Smooth muscle cell (in vitro differentiated cells): Measurements from ENCODE around the gene PRR35. TPM values are rescaled to one million over a fixed set of nuclear protein-coding genes. Genes with fewer than 3 reads are reported as not detected.

Source experiments
- DNase-seq: peaks from one replicate; lab custom pipeline; 2025; ENCODE audit not compliant: unreplicated experiment; lab: John Stamatoyannopoulos, UW
- H2AFZ ChIP-seq: fragments of 200-600 bp; sonication (generic); 2 replicates; pipeline ENCODE4 v1.6.0; 2016; ENCODE audit warnings: antibody characterized with exemption, low read depth, mild to moderate bottlenecking
- H3F3A ChIP-seq: fragments of 200-600 bp; sonication (generic); 2 replicates; pipeline ENCODE4 v1.6.0; 2017; ENCODE audit warnings: antibody characterized with exemption, low read depth
- H3K27ac ChIP-seq: fragments of 200-600 bp; sonication (generic); 2 replicates; pipeline ENCODE4 v1.5.1; 2016; ENCODE audit warnings: low read depth, mild to moderate bottlenecking
- H3K27me3 ChIP-seq: fragments of 200-600 bp; sonication (generic); 2 replicates; pipeline ENCODE4 v1.6.1; 2016; ENCODE audit warnings: low read depth, mild to moderate bottlenecking
- H3K36me3 ChIP-seq: fragments of 200-600 bp; sonication (generic); 2 replicates; pipeline ENCODE4 v1.5.1; 2016; ENCODE audit warnings: low read depth
- H3K4me1 ChIP-seq: fragments of 200-600 bp; sonication (generic); 2 replicates; pipeline ENCODE4 v1.5.1; 2016; ENCODE audit warnings: low read depth
- H3K4me2 ChIP-seq: fragments of 200-600 bp; sonication (generic); 2 replicates; pipeline ENCODE4 v1.6.0; 2016; ENCODE audit warnings: mild to moderate bottlenecking
- H3K4me3 ChIP-seq: fragments of 200-600 bp; sonication (generic); 2 replicates; pipeline ENCODE4 v1.5.1; 2016; ENCODE audit warnings: mild to moderate bottlenecking
- H3K79me2 ChIP-seq: fragments of 200-600 bp; sonication (generic); 2 replicates; pipeline ENCODE4 v1.6.0; 2016; ENCODE audit warnings: low read depth, mild to moderate bottlenecking
- H3K9ac ChIP-seq: fragments of 200-600 bp; sonication (generic); 2 replicates; pipeline ENCODE4 v1.6.0; 2016; ENCODE audit warnings: low read depth
- H3K9me3 ChIP-seq: fragments of 200-600 bp; sonication (generic); replicated peaks from 2 replicates; pipeline ENCODE4 v1.5.1; 2016; ENCODE audit warnings: low read depth
- H4K20me1 ChIP-seq: fragments of 200-600 bp; sonication (generic); 2 replicates; pipeline ENCODE4 v1.6.0; 2016; ENCODE audit warnings: low read depth
- CTCF ChIP-seq: fragments of 200-600 bp; sonication (generic); IDR thresholded peaks from 2 replicates; pipeline ENCODE4 v1.5.1; 2017; ENCODE audit warnings: borderline replicate concordance, mild to moderate bottlenecking, antibody characterized with exemption; ENCODE audit not compliant: insufficient read depth, poor library complexity, severe bottlenecking
- WGBS: methylation state at CpG from one replicate; pipeline ENCODE4 v1.1.7; 2016; ENCODE audit warnings: low lambda C conversion rate; 5-methylcytosine and 5-hydroxymethylcytosine counted together
- polyA plus RNA-seq: library from polyadenylated mRNA; unstranded; fragments of >200 nt; fragmentation: Nextera tagmentation; extraction: Ambion mirVana; gene quantifications from 2 replicates; pipeline ENCODE4 v1.2.1, GENCODE V29; 2016
- total RNA-seq: library from RNA; depleted of rRNA; stranded (reverse); fragments of >200 nt; gene quantifications from 2 replicates; pipeline ENCODE4 v1.2.3, GENCODE V29; 2014

Gene PRR35
- total and polyA plus RNA-seq, 2 experiments from 2014 or later, result not detected

GRCh38 chr16:534135-534534, 26.1 kb upstream of the PRR35 start:
- DNase-seq, result no peak
- Histone ChIP-seq H4K20me1 (peaks cover 97% of the 10 kb centered on the region), H3K36me3 (no peaks in the 10 kb centered on the region), H3K27ac (no peak overlapping the region), H2AFZ (no peak overlapping the region), H3K79me2 (peaks cover 79% of the 10 kb centered on the region), H3K9me3 (no peaks in the 10 kb centered on the region), H3K9ac (no peak overlapping the region), H3K4me1 (peaks cover 6% of the 10 kb centered on the region), H3K27me3 (no peaks in the 10 kb centered on the region), H3K4me2 (no peak overlapping the region), H3F3A (no peaks in the 10 kb centered on the region), H3K4me3 (no peak overlapping the region)
- WGBS, result 94% methylated on average over 11 of the region's 21 CpGs
- no peak for TF ChIP-seq CTCF

GRCh38 chr16:534856-535445, 25.2 kb upstream of the PRR35 start:
- Histone ChIP-seq H3K79me2 (peaks cover 79% of the 10 kb centered on the region), H3K4me3 (no peak overlapping the region), H3F3A (no peaks in the 10 kb centered on the region), H4K20me1 (peaks cover 97% of the 10 kb centered on the region), H3K4me1 (no peaks in the 10 kb centered on the region), H3K36me3 (no peaks in the 10 kb centered on the region), H3K9me3 (no peaks in the 10 kb centered on the region), H3K27me3 (no peaks in the 10 kb centered on the region), H3K27ac (no peak overlapping the region), H3K9ac (no peak overlapping the region), H2AFZ (no peak overlapping the region), H3K4me2 (no peak overlapping the region)
- no peak for TF ChIP-seq CTCF
- DNase-seq, result no peak
- 91% methylated on average over 16 of the region's 27 CpGs for WGBS

- H3K9ac ChIP-seq, result no peak overlapping the region
- WGBS, result 83% methylated on average over 38 of the region's 39 CpGs
Observed at GRCh38 chr16:535446-536405, 24.5 kb upstream of the PRR35 start.

More at GRCh38 chr16:535446-536405, 24.5 kb upstream of the PRR35 start:
- DNase-seq, result no peak
- no peak overlapping the region for H3K4me2 ChIP-seq
- TF ChIP-seq CTCF, result no peak
- H3F3A ChIP-seq, result no peaks in the 10 kb centered on the region
- H3K27ac ChIP-seq, result no peak overlapping the region
- H3K79me2 ChIP-seq, result peaks cover 74% of the 10 kb centered on the region
- H4K20me1 ChIP-seq, result peaks cover 97% of the 10 kb centered on the region
- no peaks in the 10 kb centered on the region for H3K36me3 ChIP-seq
- H3K4me1 ChIP-seq, result no peaks in the 10 kb centered on the region
- H3K27me3 ChIP-seq, result no peaks in the 10 kb centered on the region
- no peaks in the 10 kb centered on the region for H3K9me3 ChIP-seq
- no peak overlapping the region for H3K4me3 ChIP-seq
- no peak overlapping the region for H2AFZ ChIP-seq
